HG03378 (cell line): ENCODE measurements around the gene AMZ2.
"Not testable (repeated sequence)": the region's sequence is repeated elsewhere in the genome, so short reads cannot be mapped to it uniquely, and the experiment has no call there.

Source experiments
- ATAC-seq: cut with Tn5 transposase; IDR thresholded peaks from one replicate; pipeline ENCODE4 v1.9.1; 2021; ENCODE audit warnings: mild to moderate bottlenecking, moderate library complexity; ENCODE audit not compliant: unreplicated experiment

The AMZ2 gene

DNA sequence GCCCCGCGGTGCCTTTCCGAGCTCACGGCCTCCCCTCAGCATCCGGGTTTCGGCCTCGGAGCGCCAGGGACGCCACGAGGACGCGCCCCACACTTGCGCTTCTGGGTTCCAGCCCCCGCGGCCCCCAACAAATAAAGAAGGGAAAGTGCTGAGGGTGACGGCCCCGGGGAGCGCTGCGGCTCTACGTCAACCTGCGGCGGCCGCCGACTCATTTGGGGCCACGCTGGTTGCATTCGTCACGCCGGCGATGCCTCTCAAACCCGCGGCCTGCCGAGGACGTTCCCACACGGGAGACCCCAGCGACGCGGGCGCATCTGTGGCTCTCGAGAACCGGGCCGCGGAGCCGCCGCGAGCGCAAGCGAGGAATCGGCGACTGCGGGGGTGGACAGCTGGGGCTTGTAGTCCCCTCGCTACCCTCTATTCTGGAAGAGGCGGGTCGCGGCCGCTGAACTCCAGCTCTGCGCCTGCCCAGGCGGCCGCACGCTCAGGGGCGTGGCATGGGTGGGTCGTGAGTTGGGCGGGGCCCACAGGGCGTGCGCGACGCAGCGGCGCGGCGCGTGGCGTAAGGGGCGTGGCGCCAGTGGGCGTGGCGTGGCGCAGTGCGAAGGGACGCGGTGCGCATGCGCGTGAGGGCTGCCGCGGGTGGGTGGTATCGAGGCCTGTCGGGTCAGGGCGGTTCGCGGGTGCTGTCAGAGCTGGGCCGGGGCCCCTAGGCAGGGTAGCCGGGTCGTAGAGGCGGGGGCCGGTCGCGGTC is at the start of gene AMZ2:
Gene AMZ2 (plus strand): TSS at position 599 of the 754 bp plus-strand sequence. CDS start 2,145 bp downstream, outside the sequence.
- peak; percentile 72 for ATAC-seq

DNA sequence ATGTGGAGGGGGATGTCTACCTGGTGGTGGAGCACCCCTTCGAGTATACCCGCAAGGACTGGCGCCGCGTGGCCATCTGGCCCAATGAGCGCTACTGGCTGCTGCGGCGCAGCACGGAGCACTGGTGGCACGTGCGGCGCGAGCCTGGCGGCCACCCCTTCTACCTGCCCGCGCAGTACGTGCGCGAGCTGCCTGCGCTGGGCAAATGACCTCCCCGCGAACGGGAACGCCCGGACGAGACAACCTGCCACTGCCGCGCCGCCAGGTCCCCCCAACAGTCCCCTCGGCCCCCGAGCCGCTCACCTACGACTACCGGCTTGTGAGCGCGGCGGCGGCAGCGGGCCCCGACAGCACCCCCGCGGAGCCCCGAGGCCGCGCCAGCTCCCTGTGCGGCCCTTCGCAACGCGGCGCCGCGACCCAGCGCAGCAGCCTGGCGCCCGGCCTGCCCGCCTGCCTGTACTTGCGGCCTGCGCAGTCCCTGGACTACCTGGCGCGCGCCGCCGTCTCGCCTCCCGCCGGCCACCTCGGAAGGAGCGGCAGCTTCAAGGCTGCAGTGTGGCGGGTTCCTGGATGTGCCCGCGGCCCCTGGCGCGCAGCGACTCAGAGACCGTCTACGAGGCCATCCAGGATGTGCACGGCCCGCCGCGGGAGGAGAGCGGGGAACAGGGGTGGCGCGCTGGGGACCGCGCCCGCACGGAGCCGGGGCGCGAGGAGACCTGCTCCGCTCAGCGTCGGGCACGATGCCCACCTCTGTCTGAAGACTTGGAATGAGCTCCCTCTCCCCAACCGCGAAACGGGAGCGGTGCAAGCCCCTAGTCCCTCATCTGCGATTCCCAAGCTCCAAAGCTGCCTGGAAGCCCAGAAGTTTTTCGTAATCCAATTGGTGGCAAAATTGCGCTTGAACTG is 48.7 kb upstream of the AMZ2 start:
- ATAC-seq, result no peak

GRCh38 chr17:68199837-68200688 is 47.8 kb upstream of the AMZ2 start:
- no peak for ATAC-seq

- no peak for ATAC-seq
Measured at GRCh38 chr17:68200689-68201417, 47.0 kb upstream of the AMZ2 start.

DNA sequence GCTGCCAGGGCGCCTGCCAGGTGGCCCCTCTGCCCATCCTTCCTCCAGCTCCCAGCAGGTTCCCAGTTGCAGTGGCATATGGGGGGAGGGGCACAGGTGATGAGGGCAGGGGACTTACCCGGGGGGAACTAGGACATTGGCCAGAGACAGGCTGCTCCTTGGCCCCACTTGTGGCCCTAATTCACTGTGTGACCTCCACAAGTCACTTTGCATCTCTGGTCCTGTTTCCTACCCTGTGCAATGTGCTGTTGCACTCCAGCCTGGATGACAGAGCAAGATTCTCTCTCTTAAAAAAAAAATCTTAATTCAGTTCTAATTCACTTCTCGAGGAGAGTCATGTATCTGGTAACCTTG is 46.4 kb upstream of the AMZ2 start:
- ATAC-seq, result not testable (repeated sequence)

DNA sequence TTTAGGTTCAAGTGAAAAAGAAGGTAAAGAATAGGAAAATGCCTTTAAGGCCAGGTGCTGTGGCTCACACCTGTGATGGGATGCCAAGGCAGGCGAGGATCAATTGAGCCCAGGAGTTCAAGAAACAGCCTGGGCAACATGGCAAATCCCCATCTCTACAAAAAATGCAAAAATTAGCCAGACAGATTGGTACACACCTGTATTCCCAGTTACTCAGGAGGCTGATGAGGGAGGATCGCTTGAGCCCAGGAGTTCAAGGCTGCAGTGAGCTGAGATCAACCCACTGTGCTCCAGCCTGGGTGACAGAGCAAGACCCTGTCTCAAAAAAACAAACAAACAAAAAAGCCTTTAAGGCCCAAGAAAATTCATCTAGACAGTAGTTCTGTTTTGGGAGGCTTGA is 45.5 kb upstream of the AMZ2 start:
- not testable (repeated sequence) for ATAC-seq

DNA sequence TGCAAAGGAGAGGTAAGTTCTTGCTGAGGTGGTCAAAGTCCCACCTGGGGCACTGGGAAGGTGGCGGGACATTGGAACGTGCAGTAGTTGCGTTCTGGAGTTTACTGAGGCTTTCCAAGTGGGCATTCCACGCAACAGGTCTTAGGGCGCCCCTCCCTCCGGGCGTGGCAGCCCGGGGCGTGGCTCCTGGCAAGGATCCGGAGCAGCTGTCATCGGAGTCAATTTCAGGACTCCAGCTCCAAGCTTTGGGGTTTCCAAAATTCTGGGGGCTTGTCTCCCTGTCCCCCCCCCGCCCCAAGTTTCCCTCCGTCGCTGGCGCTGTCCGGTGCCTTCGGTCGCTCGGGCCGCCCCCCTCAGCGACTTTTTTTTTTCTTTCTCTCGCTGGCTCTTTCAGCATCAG is 43.1 kb upstream of the AMZ2 start:
- ATAC-seq, result no peak

GRCh38 chr17:68205251-68205807 is 42.5 kb upstream of the AMZ2 start:
- peak; percentile 84 for ATAC-seq

DNA sequence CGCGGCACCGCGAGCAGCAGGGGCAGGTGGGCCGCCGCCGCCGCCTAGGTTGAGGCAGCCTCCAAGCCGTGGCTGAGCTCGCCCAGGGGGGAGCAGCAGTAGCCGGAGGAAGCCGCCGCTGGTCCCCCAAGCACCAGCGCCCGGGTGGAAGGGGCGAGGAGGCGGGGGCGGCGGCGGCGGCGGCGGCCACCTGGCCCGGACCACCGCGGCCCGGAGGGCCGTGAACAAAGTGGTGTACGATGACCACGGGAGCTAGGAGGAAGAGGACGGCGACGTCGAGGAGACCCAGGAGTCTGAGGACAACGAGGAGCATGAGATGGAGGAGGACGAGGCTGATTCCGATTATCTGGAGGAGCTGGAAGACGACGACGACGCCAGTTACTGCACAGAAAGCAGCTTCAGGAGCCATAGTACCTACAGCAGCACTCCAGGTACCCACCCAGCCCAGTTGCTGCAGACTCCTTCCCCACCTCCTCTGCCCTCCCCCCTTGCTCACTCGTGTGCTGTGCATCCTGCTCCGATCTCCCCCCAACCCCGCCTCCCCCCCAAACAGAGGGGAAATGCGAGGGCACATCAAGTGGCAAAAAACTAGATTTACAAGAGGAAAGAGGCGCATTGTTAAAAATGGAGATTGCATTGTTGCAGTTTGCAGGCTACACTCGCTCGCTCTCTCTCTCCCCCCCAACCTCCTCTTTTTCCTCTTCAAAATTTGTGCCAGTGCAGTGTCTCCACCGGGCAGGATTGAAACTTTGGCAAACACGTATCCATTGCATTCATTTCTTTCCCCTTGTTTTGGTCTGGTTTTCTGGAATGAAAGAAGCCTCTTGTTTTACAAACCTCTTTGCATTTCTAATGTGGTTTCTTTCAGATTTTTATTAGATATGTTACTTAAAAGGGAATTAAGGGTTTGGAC is 41.8 kb upstream of the AMZ2 start:
- peak; percentile 12 for ATAC-seq

GRCh38 chr17:68207651-68208253 is 40.1 kb upstream of the AMZ2 start:
- ATAC-seq, result no peak

GRCh38 chr17:68208651-68209050 is 39.2 kb upstream of the AMZ2 start:
- not testable (repeated sequence) for ATAC-seq

- not testable (repeated sequence) for ATAC-seq
Measured at GRCh38 chr17:68209191-68209900, 38.5 kb upstream of the AMZ2 start.

- ATAC-seq, result no peak
Measured at GRCh38 chr17:68210570-68211315, 37.1 kb upstream of the AMZ2 start.

DNA sequence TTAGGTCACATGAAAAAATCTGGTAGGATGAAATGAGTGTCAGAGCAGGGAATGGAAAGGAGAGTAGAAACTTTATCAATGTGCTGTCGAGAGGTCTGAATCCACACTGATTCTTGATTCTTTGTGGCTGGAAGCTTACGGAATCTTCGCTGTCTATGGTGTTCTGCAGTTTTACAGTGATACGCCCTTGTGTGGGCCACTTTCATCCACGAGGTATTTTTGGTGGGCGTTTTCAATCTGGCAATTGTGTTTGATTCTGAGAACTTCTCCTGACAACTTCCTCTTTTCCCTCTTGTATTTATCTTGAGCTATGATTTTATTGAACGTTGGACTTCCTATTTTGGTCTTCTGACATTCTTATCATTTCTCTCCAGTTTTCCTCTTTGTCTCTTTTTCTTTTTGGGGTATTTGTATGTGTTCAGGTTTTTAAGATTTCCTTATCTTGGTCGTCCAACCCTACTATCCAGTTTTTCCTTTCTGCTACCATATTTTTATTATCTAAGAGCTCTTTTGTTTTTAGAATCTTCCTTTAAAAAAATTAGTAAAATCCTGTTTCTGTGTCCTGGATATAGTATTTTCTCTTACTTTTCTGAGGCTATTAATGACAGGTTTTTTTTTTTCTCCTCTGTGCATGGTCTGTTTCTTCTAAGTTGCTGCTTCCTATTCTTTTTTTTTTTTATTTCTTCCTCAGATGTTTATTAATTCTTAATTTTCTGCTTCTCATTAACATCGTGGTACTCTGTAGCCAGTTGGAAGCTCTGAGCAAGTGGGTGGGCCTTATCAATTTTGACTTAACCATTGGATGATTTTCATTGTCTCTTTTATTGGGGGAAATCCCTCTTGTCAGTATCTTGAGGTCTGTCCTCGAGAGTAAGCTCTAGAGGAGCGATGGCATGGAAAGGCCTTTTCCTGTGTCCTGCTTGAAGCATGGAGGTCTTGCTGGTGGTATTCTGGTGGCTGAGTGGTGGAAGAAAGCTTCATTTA is 34.1 kb upstream of the AMZ2 start:
- ATAC-seq, result not testable (repeated sequence)

- ATAC-seq, result not testable (repeated sequence)
Measured at GRCh38 chr17:68215453-68215852, 32.4 kb upstream of the AMZ2 start.

DNA sequence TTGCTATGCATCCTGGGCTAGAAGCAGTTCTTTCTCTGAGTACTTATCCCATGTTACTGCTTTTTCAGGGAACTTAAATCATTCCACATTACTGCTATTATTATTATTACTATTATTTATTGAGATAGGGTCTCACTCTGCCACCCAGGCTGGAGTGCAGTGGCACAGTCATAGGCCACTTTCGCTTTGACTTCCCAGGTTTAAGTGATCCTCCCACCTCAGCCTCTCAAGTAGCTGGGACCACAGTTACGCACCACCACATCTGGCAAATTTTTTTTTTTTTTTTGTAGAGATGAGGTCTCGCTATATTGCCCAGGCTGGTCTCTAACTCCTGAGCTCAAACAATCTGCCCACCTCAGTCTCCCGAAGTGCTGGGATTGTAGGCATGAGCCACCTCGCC is 28.4 kb upstream of the AMZ2 start:
- ATAC-seq, result not testable (repeated sequence)
